WTC11 (cell line): Measurements from ENCODE around the gene HKDC1. TPM values are rescaled to one million over a fixed set of nuclear protein-coding genes. Genes with fewer than 3 reads are reported as not detected.

ENCODE experiments used
- ATAC-seq: fragments of 200-7000 bp; cut with Tn5 transposase; 2 replicates; pipeline ENCODE4 v1.10.0; 2021; ENCODE audit warnings: mild to moderate bottlenecking, moderate library complexity
- CTCF ChIA-PET: fragments of 300-600 bp; sonication (Branson Sonifier 250); formaldehyde crosslinking; loops from one replicate; lab custom pipeline; 2021; ENCODE audit warnings: antibody characterized with exemption; lab: Charles Lee
- POLR2A ChIA-PET: fragments of 350-600 bp; sonication (Branson Sonifier 250); formaldehyde crosslinking; loops from one replicate; lab custom pipeline; 2021; ENCODE audit warnings: antibody characterized with exemption; lab: Charles Lee
- DNase-seq: peaks from one replicate; pipeline ENCODE4 v3.0.0; 2021; ENCODE audit warnings: low spot score
- H3K27ac Mint-ChIP-seq: 2 replicates; pipeline ENCODE4 v1.8.0; 2021; ENCODE audit warnings: mixed read lengths
- H3K27me3 Mint-ChIP-seq: 2 replicates; pipeline ENCODE4 v1.8.0; 2021; ENCODE audit warnings: low read depth, mild to moderate bottlenecking, moderate library complexity, mixed read lengths
- H3K36me3 Mint-ChIP-seq: 2 replicates; pipeline ENCODE4 v1.8.0; 2021; ENCODE audit warnings: mixed read lengths
- H3K4me1 Mint-ChIP-seq: 2 replicates; pipeline ENCODE4 v1.8.0; 2022; ENCODE audit warnings: mixed read lengths
- H3K4me3 Mint-ChIP-seq: 2 replicates; pipeline ENCODE4 v1.8.0; 2021; ENCODE audit warnings: mild to moderate bottlenecking, moderate library complexity, mixed read lengths
- H3K9me3 Mint-ChIP-seq: 2 replicates; pipeline ENCODE4 v1.8.0; 2021; ENCODE audit warnings: mixed read lengths
- AFF4 ChIP-seq: sonication (generic); formaldehyde crosslinking; IDR thresholded peaks from 2 replicates; pipeline ENCODE4 v1.8.1; 2023; ENCODE audit warnings: mild to moderate bottlenecking, missing genetic modification reagents, borderline replicate concordance
- ATF6 ChIP-seq: sonication (generic); formaldehyde crosslinking; IDR thresholded peaks from 2 replicates; pipeline ENCODE4 v1.8.1; 2023; ENCODE audit warnings: mild to moderate bottlenecking, missing genetic modification reagents
- E2F4 ChIP-seq: sonication (generic); formaldehyde crosslinking; IDR thresholded peaks from 2 replicates; pipeline ENCODE4 v1.8.1; 2022; ENCODE audit warnings: low read depth, mild to moderate bottlenecking, moderate library complexity, missing genetic modification reagents, borderline replicate concordance
- ESRRA ChIP-seq: sonication (generic); formaldehyde crosslinking; IDR thresholded peaks from 2 replicates; pipeline ENCODE4 v1.8.1; 2022; ENCODE audit warnings: mild to moderate bottlenecking, missing genetic modification reagents, borderline replicate concordance
- FOXJ3 ChIP-seq: sonication (generic); formaldehyde crosslinking; IDR thresholded peaks from 2 replicates; pipeline ENCODE4 v1.9.0; 2021; ENCODE audit warnings: missing genetic modification reagents, mild to moderate bottlenecking, borderline replicate concordance
- FOXK1 ChIP-seq: sonication (generic); formaldehyde crosslinking; IDR thresholded peaks from 2 replicates; pipeline ENCODE4 v1.8.0; 2022; ENCODE audit warnings: mild to moderate bottlenecking, moderate library complexity, missing genetic modification reagents
- HMGXB4 ChIP-seq: sonication (generic); formaldehyde crosslinking; IDR thresholded peaks from 2 replicates; pipeline ENCODE4 v1.8.1; 2023; ENCODE audit warnings: mild to moderate bottlenecking, moderate library complexity, missing genetic modification reagents
- MAX ChIP-seq: sonication (generic); formaldehyde crosslinking; IDR thresholded peaks from 2 replicates; pipeline ENCODE4 v1.8.0; 2022; ENCODE audit warnings: mild to moderate bottlenecking, missing genetic modification reagents
- MLX ChIP-seq: sonication (generic); formaldehyde crosslinking; IDR thresholded peaks from 2 replicates; pipeline ENCODE4 v1.8.1; 2023; ENCODE audit warnings: mild to moderate bottlenecking, missing genetic modification reagents, moderate library complexity
- MXD4 ChIP-seq: fragments of 250-450 bp; sonication (Bioruptor Pico); IDR thresholded peaks from 2 replicates; pipeline ENCODE4 v1.8.0; 2021; ENCODE audit warnings: mild to moderate bottlenecking, moderate library complexity, borderline replicate concordance
- RORB ChIP-seq: fragments of 250-450 bp; sonication (Bioruptor Pico); IDR thresholded peaks from 2 replicates; pipeline ENCODE4 v1.9.0; 2021; ENCODE audit warnings: mild to moderate bottlenecking
- ZNF138 ChIP-seq: sonication (generic); formaldehyde crosslinking; conservative IDR thresholded peaks from 2 replicates; pipeline ENCODE4 v1.8.1; 2022; ENCODE audit warnings: mild to moderate bottlenecking, moderate library complexity, missing genetic modification reagents
- ZNF219 ChIP-seq: sonication (generic); formaldehyde crosslinking; IDR thresholded peaks from 2 replicates; pipeline ENCODE4 v1.8.0; 2023; ENCODE audit warnings: missing genetic modification reagents, mild to moderate bottlenecking, borderline replicate concordance
- ZNF232 ChIP-seq: sonication (generic); formaldehyde crosslinking; IDR thresholded peaks from 2 replicates; pipeline ENCODE4 v1.8.0; 2022; ENCODE audit warnings: mild to moderate bottlenecking, missing genetic modification reagents
- ZNF263 ChIP-seq: sonication (generic); formaldehyde crosslinking; IDR thresholded peaks from 2 replicates; pipeline ENCODE4 v1.8.1; 2022; ENCODE audit warnings: low read depth, mild to moderate bottlenecking, moderate library complexity, missing genetic modification reagents
- ZNF396 ChIP-seq: fragments of 250-450 bp; sonication (Bioruptor Pico); IDR thresholded peaks from 2 replicates; pipeline ENCODE4 v1.8.0; 2021; ENCODE audit warnings: mild to moderate bottlenecking, moderate library complexity, borderline replicate concordance
- ZNF423 ChIP-seq: fragments of 250-450 bp; sonication (Bioruptor Pico); IDR thresholded peaks from 2 replicates; pipeline ENCODE4 v2.1.2; 2022; ENCODE audit warnings: mild to moderate bottlenecking, moderate library complexity
- ZNF425 ChIP-seq: fragments of 250-450 bp; sonication (Bioruptor Pico); conservative IDR thresholded peaks from 2 replicates; pipeline ENCODE4 v1.9.0; 2021; ENCODE audit warnings: mild to moderate bottlenecking
- total RNA-seq: library from RNA; stranded (reverse); gene quantifications from 3 replicates; pipeline ENCODE4 v1.2.3, GENCODE V29; 2021

HKDC1 gene
- total RNA-seq, 1 experiment from 2014 or later, result 0.09 TPM

GRCh38 chr10:69226919-69227450 lies 6.9 kb downstream of the HKDC1 start (continued):
- TF ChIP-seq ZNF219 (CRISPR knock-in tag), result no peak

GRCh38 chr10:69228151-69228550 lies 8.0 kb downstream of the HKDC1 start:
- POLR2A ChIA-PET, result no interaction called here
- Mint-ChIP-seq H3K27ac (no peak overlapping the region), H3K27me3 (no peaks in the 10 kb centered on the region)
- no peak for DNase-seq
- no peak for TF ChIP-seq ZNF396 (CRISPR knock-in tag)
- TF ChIP-seq MLX (CRISPR knock-in tag), result no peak
- TF ChIP-seq, all 79 proteins: peak for 0
- CTCF ChIA-PET, result interaction anchor here (1.4 to 2.5 kb wide), 2 partner anchors 165 to 180 kb away, joined by 4 to 13 read pairs; no protein-coding TSS in a partner anchor
- no peak for ATAC-seq
- Mint-ChIP-seq H3K36me3 (no peaks in the 10 kb centered on the region), H3K4me1 (peaks cover 15% of the 10 kb centered on the region), H3K4me3 (no peak overlapping the region), H3K9me3 (no peaks in the 10 kb centered on the region)

GRCh38 chr10:69229616-69229916 lies 9.4 kb downstream of the HKDC1 start:
- no peak for ATAC-seq
- no peaks in the 10 kb centered on the region for H3K27me3 Mint-ChIP-seq
- H3K4me1 Mint-ChIP-seq, result peaks cover 16% of the 10 kb centered on the region
- H3K4me3 Mint-ChIP-seq, result no peak overlapping the region
- no peaks in the 10 kb centered on the region for H3K36me3 Mint-ChIP-seq
- TF ChIP-seq FOXJ3 (CRISPR knock-in tag) (no peak), E2F4 (CRISPR knock-in tag) (no peak), ZNF138 (CRISPR knock-in tag) (no peak)
- POLR2A ChIA-PET, result no interaction called here
- H3K9me3 Mint-ChIP-seq, result no peaks in the 10 kb centered on the region
- DNase-seq, result no peak
- no peak overlapping the region for H3K27ac Mint-ChIP-seq
- CTCF ChIA-PET, result interaction anchor here (1.4 to 2.5 kb wide), 2 partner anchors 163 to 178 kb away, joined by 4 to 13 read pairs; no protein-coding TSS in a partner anchor

- Mint-ChIP-seq H3K4me1 (peaks cover 16% of the 10 kb centered on the region), H3K36me3 (no peaks in the 10 kb centered on the region), H3K4me3 (no peak overlapping the region), H3K27me3 (no peaks in the 10 kb centered on the region), H3K9me3 (no peaks in the 10 kb centered on the region), H3K27ac (no peak overlapping the region)
- CTCF ChIA-PET, result interaction anchor here (0.6 to 2.5 kb wide), 3 partner anchors 8 to 178 kb away, joined by 3 to 13 read pairs (median 5); no protein-coding TSS in a partner anchor
- POLR2A ChIA-PET, result no interaction called here
- no peak for ATAC-seq
- no peak for DNase-seq
- no peak for TF ChIP-seq ZNF232 (CRISPR knock-in tag)
- no peak for TF ChIP-seq ZNF425
- no peak for TF ChIP-seq MAX (CRISPR knock-in tag)
- TF ChIP-seq MXD4 (CRISPR knock-in tag), result no peak
- TF ChIP-seq ZNF423, result no peak
- TF ChIP-seq ZNF263 (CRISPR knock-in tag), result no peak
- TF ChIP-seq HMGXB4 (CRISPR knock-in tag), result no peak
- TF ChIP-seq ESRRA, result no peak
- no peak for TF ChIP-seq ATF6 (CRISPR knock-in tag)
- TF ChIP-seq RORB (CRISPR knock-in tag), result no peak
- TF ChIP-seq FOXK1 (CRISPR knock-in tag), result no peak
- TF ChIP-seq AFF4 (CRISPR knock-in tag), result no peak
Observed at GRCh38 chr10:69230128-69230527, 10.0 kb downstream of the HKDC1 start.
